H1 (cell line): ENCODE measurements around the gene KCNK15. TPM values are rescaled to one million over a fixed set of nuclear protein-coding genes. Genes with fewer than 3 reads are reported as not detected.

Experiments
- CTCF ChIA-PET: fragments of 300-600 bp; sonication (Branson Sonifier 250); formaldehyde crosslinking; loops from one replicate; lab custom pipeline; 2021; ENCODE audit not compliant: partially characterized antibody; lab: Charles Lee
- POLR2A ChIA-PET: fragments of 300-600 bp; sonication (Branson Sonifier 250); formaldehyde crosslinking; loops from one replicate; lab custom pipeline; 2021; ENCODE audit warnings: inconsistent platforms; ENCODE audit not compliant: partially characterized antibody; lab: Charles Lee
- DNase-seq, 2 experiments: peaks; one replicate each; pipeline versions ENCODE4 v3.0.0 to v3.0.0-alpha.2; 2010 to 2022; ENCODE audit warnings: low spot score in 2 of 2, low read depth in 1 of 2, mixed read lengths in 1 of 2
- FAIRE-seq: peaks from 2 replicates; lab custom pipeline; 2011; peaks lifted over from hg19 to GRCh38; lab: Jason Lieb, UNC
- H2AFZ ChIP-seq: 2 replicates; pipeline ENCODE4 v1.8.1; 2012; ENCODE audit warnings: low read length, inconsistent platforms
- H2AK5ac ChIP-seq: 2 replicates; pipeline ENCODE4 v1.6.1; 2013; ENCODE audit warnings: low read depth, low read length
- H2BK120ac ChIP-seq: replicated peaks from 2 replicates; pipeline ENCODE3; 2013; ENCODE audit warnings: low read depth, low read length, inconsistent platforms
- H2BK12ac ChIP-seq: 2 replicates; pipeline ENCODE4 v1.6.1; 2013; ENCODE audit warnings: low read depth, low read length
- H2BK15ac ChIP-seq: 2 replicates; pipeline ENCODE4 v1.6.1; 2013; ENCODE audit warnings: low read length
- H2BK20ac ChIP-seq: 2 replicates; pipeline ENCODE4 v1.6.1; 2013; ENCODE audit warnings: low read length
- H2BK5ac ChIP-seq: 2 replicates; pipeline ENCODE4 v1.6.1; 2013; ENCODE audit warnings: low read depth, low read length
- H3K14ac ChIP-seq: 2 replicates; pipeline ENCODE4 v1.6.1; 2013; ENCODE audit warnings: inconsistent platforms; ENCODE audit not compliant: insufficient read length
- H3K18ac ChIP-seq: 2 replicates; pipeline ENCODE4 v1.6.1; 2013; ENCODE audit warnings: low read length; ENCODE audit errors: extremely low read depth
- H3K23ac ChIP-seq: 2 replicates; pipeline ENCODE4 v1.6.1; 2013; ENCODE audit warnings: inconsistent platforms; ENCODE audit not compliant: insufficient read length
- H3K23me2 ChIP-seq: 2 replicates; pipeline ENCODE4 v1.6.1; 2013; ENCODE audit warnings: low read depth, low read length
- H3K27ac ChIP-seq: 2 replicates; pipeline ENCODE4 v1.6.1; 2011; ENCODE audit warnings: low read depth, low read length, inconsistent platforms
- H3K27me3 ChIP-seq, 4 experiments: replicated peaks in 1 of 4; 1 replicate in 1 of 4; 2 replicates in 3 of 4; pipeline versions ENCODE4 v1.6.1 to v1.8.1; 2011 to 2013; ENCODE audit warnings: low read length in 3 of 4, mild to moderate bottlenecking in 3 of 4, inconsistent platforms in 2 of 4, mixed read lengths in 2 of 4, moderate library complexity in 1 of 4; ENCODE audit not compliant: control insufficient read depth in 3 of 4, insufficient read depth in 3 of 4; ENCODE audit errors: extremely low read depth in 1 of 4
- H3K36me3 ChIP-seq, 4 experiments: 2 replicates each; pipeline versions ENCODE4 v1.6.1 to v1.8.1; 2011 to 2013; ENCODE audit warnings: mild to moderate bottlenecking in 4 of 4, low read length in 3 of 4, moderate library complexity in 2 of 4, control low read depth in 1 of 4, inconsistent platforms in 1 of 4; ENCODE audit not compliant: insufficient read depth in 4 of 4, control insufficient read depth in 2 of 4
- H3K4ac ChIP-seq: replicated peaks from 2 replicates; pipeline ENCODE3; 2013; ENCODE audit warnings: low read length, low read depth, mixed read lengths, inconsistent platforms; ENCODE audit not compliant: insufficient read length
- H3K4me1 ChIP-seq, 4 experiments: replicated peaks in 1 of 4; 1 replicate in 1 of 4; 2 replicates in 3 of 4; pipeline versions ENCODE4 v1.6.1 to v1.8.1; 2011 to 2013; ENCODE audit warnings: low read length in 3 of 4, inconsistent platforms in 2 of 4, mixed read lengths in 1 of 4; ENCODE audit not compliant: insufficient read depth in 4 of 4, control insufficient read depth in 3 of 4
- H3K4me2 ChIP-seq, 2 experiments: 2 replicates each; pipeline versions ENCODE4 v1.6.1 to v1.8.1; 2011 to 2013; ENCODE audit warnings: low read depth in 2 of 2, low read length in 2 of 2, control low read depth in 1 of 2, inconsistent platforms in 1 of 2, mild to moderate bottlenecking in 1 of 2; ENCODE audit not compliant: insufficient read depth in 1 of 2
- H3K4me3 ChIP-seq, 4 experiments: fragments of 200-600, 300-600 bp in 1 of 4; sonication (generic), shearing (Covaris generic), sonication (Bioruptor Twin) in 1 of 4; 2 replicates each; pipeline versions ENCODE4 v1.5.1 to v1.8.1; 2011 to 2016; ENCODE audit warnings: low read length in 4 of 4, low read depth in 3 of 4, control low read depth in 2 of 4, inconsistent platforms in 2 of 4, mild to moderate bottlenecking in 2 of 4, mixed read lengths in 1 of 4, moderate library complexity in 1 of 4; ENCODE audit not compliant: insufficient read depth in 2 of 4; ENCODE audit errors: extremely low read depth in 1 of 4
- H3K56ac ChIP-seq: replicated peaks from 2 replicates; pipeline ENCODE3; 2013; ENCODE audit warnings: low read depth, mild to moderate bottlenecking, mixed read lengths, low read length, inconsistent platforms; ENCODE audit not compliant: insufficient read length
- H3K79me1 ChIP-seq: 2 replicates; pipeline ENCODE4 v1.6.1; 2013; ENCODE audit warnings: low read depth, low read length, control low read depth
- H3K79me2 ChIP-seq, 2 experiments: 2 replicates each; pipeline versions ENCODE4 v1.6.1 to v1.8.1; 2012 to 2013; ENCODE audit warnings: low read length in 2 of 2, mild to moderate bottlenecking in 2 of 2, inconsistent platforms in 1 of 2; ENCODE audit not compliant: insufficient read depth in 2 of 2, control insufficient read depth in 1 of 2
- H3K9ac ChIP-seq, 4 experiments: replicated peaks in 1 of 4; 1 replicate in 1 of 4; 2 replicates in 3 of 4; pipeline versions ENCODE4 v1.6.1 to v1.8.1; 2011 to 2013; ENCODE audit warnings: low read depth in 3 of 4, low read length in 3 of 4, control low read depth in 2 of 4, mild to moderate bottlenecking in 2 of 4, moderate library complexity in 2 of 4, inconsistent platforms in 1 of 4; ENCODE audit errors: extremely low read depth in 1 of 4
- H3K9me3 ChIP-seq, 2 experiments: 2 replicates each; pipeline versions ENCODE4 v1.6.1 to v1.8.1; 2012 to 2013; ENCODE audit warnings: mild to moderate bottlenecking in 2 of 2, moderate library complexity in 2 of 2, control low read depth in 1 of 2, inconsistent platforms in 1 of 2, low read depth in 1 of 2, low read length in 1 of 2, mixed read lengths in 1 of 2; ENCODE audit not compliant: insufficient read depth in 2 of 2
- H4K20me1 ChIP-seq, 2 experiments: replicated peaks in 1 of 2; 2 replicates each; pipeline versions ENCODE3 to v1.8.1; 2011 to 2013; ENCODE audit warnings: inconsistent platforms in 2 of 2, low read length in 2 of 2, mild to moderate bottlenecking in 1 of 2; ENCODE audit not compliant: insufficient read depth in 2 of 2, control insufficient read depth in 1 of 2
- H4K5ac ChIP-seq: 2 replicates; pipeline ENCODE4 v1.6.1; 2013; ENCODE audit warnings: low read length, low read depth, mixed read lengths, inconsistent platforms; ENCODE audit not compliant: insufficient read length
- H4K8ac ChIP-seq: 2 replicates; pipeline ENCODE4 v1.8.0; 2013; ENCODE audit warnings: mild to moderate bottlenecking, moderate library complexity, low read length, inconsistent platforms; ENCODE audit not compliant: insufficient read depth; ENCODE audit errors: extremely low read depth
- H4K91ac ChIP-seq: replicated peaks from 2 replicates; pipeline ENCODE3; 2013; ENCODE audit warnings: low read length, mixed read lengths, inconsistent platforms; ENCODE audit not compliant: insufficient read length
- ATF3 ChIP-seq: IDR thresholded peaks from 2 replicates; pipeline ENCODE4 v1.6.1; 2011; ENCODE audit warnings: low read depth, mild to moderate bottlenecking, low read length; ENCODE audit not compliant: insufficient read depth
- BCL11A ChIP-seq, 2 experiments: IDR thresholded peaks; one replicate each; pipeline ENCODE4 v1.6.1; 2011; ENCODE audit warnings: low read depth in 2 of 2, low read length in 2 of 2, mild to moderate bottlenecking in 2 of 2
- CEBPB ChIP-seq: IDR thresholded peaks from 2 replicates; pipeline ENCODE4 v1.6.1; 2012; ENCODE audit warnings: low read depth, low read length
- CHD1 ChIP-seq: IDR thresholded peaks from 2 replicates; pipeline ENCODE4 v1.6.1; 2012; ENCODE audit warnings: low read depth, low read length, improper control_type of control experiment
- CTBP2 ChIP-seq: IDR thresholded peaks from 2 replicates; pipeline ENCODE4 v1.7.0; 2011; ENCODE audit warnings: borderline replicate concordance, mild to moderate bottlenecking, moderate library complexity, mixed read lengths, low read length; ENCODE audit not compliant: insufficient read depth, insufficient read length
- WGBS, 2 experiments: shearing (Covaris generic) in 1 of 2; methylation state at CpG; one replicate each; pipeline versions ENCODE4 v1.1.6 to v1.1.7; 2013 to 2015; ENCODE audit warnings: low lambda C conversion rate in 2 of 2, mixed read lengths in 2 of 2, inconsistent platforms in 1 of 2, low coverage in 1 of 2, missing lambda C conversion rate in 1 of 2; ENCODE audit not compliant: insufficient replicate concordance in 2 of 2, insufficient coverage in 1 of 2, insufficient read length in 1 of 2; ENCODE audit errors: extremely low coverage in 1 of 2, missing lambda C conversion rate in 1 of 2; 5-methylcytosine and 5-hydroxymethylcytosine counted together
- polyA plus RNA-seq, 7 experiments: library from polyadenylated mRNA; depleted of rRNA in 3 of 7; stranded (reverse) in 5 of 7; unstranded in 2 of 7; fragments of >200 nt in 5 of 7; fragments of 200-250 nt in 2 of 7; gene quantifications; 1 replicate in 5 of 7; 2 replicates in 1 of 7; 4 replicates in 1 of 7; pipeline versions ENCODE4 v1.2.1 to v1.2.3, GENCODE V29; 2011 to 2013; ENCODE audit warnings: missing spikeins in 2 of 7, mixed read lengths in 2 of 7
- total RNA-seq: library from RNA; stranded (reverse); fragmentation: NEBNext Ultra II Directional; extraction: Animal tissue kit (Norgen Biotek cat#: 25700); gene quantifications from 2 replicates; pipeline ENCODE4 v1.2.1, GENCODE V29; 2021
- TF ChIP-seq, protein P1 (sequence below), 3 experiments: IDR thresholded peaks; 1 replicate in 2 of 3; 2 replicates in 1 of 3; pipeline versions ENCODE4 v1.5.1 to v1.6.1; 2011; ENCODE audit warnings: low read length in 3 of 3, mild to moderate bottlenecking in 3 of 3, inconsistent platforms in 2 of 3, low read depth in 1 of 3, moderate library complexity in 1 of 3; ENCODE audit not compliant: insufficient read depth in 1 of 3; ENCODE audit errors: control extremely low read depth in 1 of 3
- TF ChIP-seq, protein P2 (sequence below): IDR thresholded peaks from 2 replicates; pipeline ENCODE4 v1.6.1; 2012; ENCODE audit warnings: inconsistent platforms

KCNK15 gene
- total and polyA plus RNA-seq, 2 of the 8 experiments (the other 6 are each of a cell fraction or from before 2014, with no cell fraction given), result 0.24 to 0.33 TPM

GRCh38 chr20:44728801-44729443 is 16.7 kb upstream of the KCNK15 start:
- no peak overlapping the region for H4K91ac ChIP-seq
- H4K20me1 ChIP-seq, result no peaks in the 10 kb centered on the region
- no peaks in the 10 kb centered on the region for H3K79me2 ChIP-seq
- H3K9me3 ChIP-seq, result no peaks in the 10 kb centered on the region
- no peak overlapping the region for H2AK5ac ChIP-seq
- no peak overlapping the region; the same call in 1 of the 2 replicates for H4K8ac ChIP-seq
- DNase-seq (peak in 1 of 2 experiments; percentile 63), FAIRE-seq (peak; percentile 60)
- H2BK20ac ChIP-seq, result peak overlapping the region; percentile 82; the same call in 1 of the 2 replicates
- peak overlapping the region; percentile 45 to 47 for H3K4me2 ChIP-seq
- peak overlapping the region; percentile 86; the same call in 1 of the 2 replicates for H2BK12ac ChIP-seq
- H3K4me1 ChIP-seq, result peaks cover 7 to 19% (median 15%) of the 10 kb centered on the region in 4 experiments
- H3K18ac ChIP-seq, result peak overlapping the region; percentile 57; the same call in 1 of the 2 replicates
- peak overlapping the region; percentile 32 for H4K5ac ChIP-seq
- CTCF ChIA-PET, result interaction anchor here (1.1 to 20.4 kb wide), 7 partner anchors 9 to 67 kb away, joined by 3 to 180 read pairs (median 83); partner anchors contain the start of gene CCN5
- no peaks in the 10 kb centered on the region for H3K36me3 ChIP-seq
- no peak overlapping the region for H3K4ac ChIP-seq
- H3K4me3 ChIP-seq, result peak overlapping the region in 1 of 4 experiments; percentile 37; a peak in 1 of 8 replicates
- H3K14ac ChIP-seq, result no peak overlapping the region
- H3K9ac ChIP-seq, result no peak overlapping the region; a peak in 2 of 7 replicates
- H3K27me3 ChIP-seq, result no peaks in the 10 kb centered on the region
- no peak overlapping the region for H3K27ac ChIP-seq
- WGBS, 2 experiments, result 28% methylated on average over 9 of the region's 9 CpGs; no CpG with 5 or more reads in 1 of the 2 experiments
- no peak overlapping the region for H3K23ac ChIP-seq
- POLR2A ChIA-PET, result interaction anchor here (0.5 to 1.5 kb wide), 2 partner anchors 32 to 45 kb away, joined by 3 to 5 read pairs; no protein-coding TSS in a partner anchor
- H3K56ac ChIP-seq, result no peak overlapping the region
- H2AFZ ChIP-seq, result 0 out of 2 replicates have a peak overlapping the region, but pooled peaks have one; percentile 8
- H2BK15ac ChIP-seq, result no peak overlapping the region
- H2BK5ac ChIP-seq, result peak overlapping the region; percentile 72; the same call in 1 of the 2 replicates
- H3K23me2 ChIP-seq, result no peaks in the 10 kb centered on the region
- H3K79me1 ChIP-seq, result no peaks in the 10 kb centered on the region
- H2BK120ac ChIP-seq, result no peak overlapping the region
- no peak for TF ChIP-seq BCL11A (IDR thresholded peaks at IDR 0.05; ENCODE audit: low read depth in 2 of 2, low read length in 2 of 2)
- TF ChIP-seq CHD1, result no peak
- TF ChIP-seq CTBP2, result peak; percentile 39
- 0 out of 2 replicates have a peak, but pooled peaks have one; percentile 42 for TF ChIP-seq ATF3
- TF ChIP-seq, protein P1, sequence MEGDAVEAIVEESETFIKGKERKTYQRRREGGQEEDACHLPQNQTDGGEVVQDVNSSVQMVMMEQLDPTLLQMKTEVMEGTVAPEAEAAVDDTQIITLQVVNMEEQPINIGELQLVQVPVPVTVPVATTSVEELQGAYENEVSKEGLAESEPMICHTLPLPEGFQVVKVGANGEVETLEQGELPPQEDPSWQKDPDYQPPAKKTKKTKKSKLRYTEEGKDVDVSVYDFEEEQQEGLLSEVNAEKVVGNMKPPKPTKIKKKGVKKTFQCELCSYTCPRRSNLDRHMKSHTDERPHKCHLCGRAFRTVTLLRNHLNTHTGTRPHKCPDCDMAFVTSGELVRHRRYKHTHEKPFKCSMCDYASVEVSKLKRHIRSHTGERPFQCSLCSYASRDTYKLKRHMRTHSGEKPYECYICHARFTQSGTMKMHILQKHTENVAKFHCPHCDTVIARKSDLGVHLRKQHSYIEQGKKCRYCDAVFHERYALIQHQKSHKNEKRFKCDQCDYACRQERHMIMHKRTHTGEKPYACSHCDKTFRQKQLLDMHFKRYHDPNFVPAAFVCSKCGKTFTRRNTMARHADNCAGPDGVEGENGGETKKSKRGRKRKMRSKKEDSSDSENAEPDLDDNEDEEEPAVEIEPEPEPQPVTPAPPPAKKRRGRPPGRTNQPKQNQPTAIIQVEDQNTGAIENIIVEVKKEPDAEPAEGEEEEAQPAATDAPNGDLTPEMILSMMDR (IDR thresholded peaks at IDR 0.05; ENCODE audit: control extremely low read depth in 1 of 3, insufficient read depth in 1 of 3, low read depth in 1 of 3, low read length in 3 of 3), result no peak
- peak; percentile 95 for TF ChIP-seq CEBPB
- TF ChIP-seq, protein P2, sequence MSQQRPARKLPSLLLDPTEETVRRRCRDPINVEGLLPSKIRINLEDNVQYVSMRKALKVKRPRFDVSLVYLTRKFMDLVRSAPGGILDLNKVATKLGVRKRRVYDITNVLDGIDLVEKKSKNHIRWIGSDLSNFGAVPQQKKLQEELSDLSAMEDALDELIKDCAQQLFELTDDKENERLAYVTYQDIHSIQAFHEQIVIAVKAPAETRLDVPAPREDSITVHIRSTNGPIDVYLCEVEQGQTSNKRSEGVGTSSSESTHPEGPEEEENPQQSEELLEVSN, result no peak
